ENCODE results near the gene NUP205. TPM values are rescaled to one million over a fixed set of nuclear protein-coding genes. Genes with fewer than 3 reads are reported as not detected.

NUP205 gene
- 100 to 1,000 TPM; 119 to 120 TPM for total RNA-seq

- Mint-ChIP-seq H3K4me1 (peaks cover 19% of the 10 kb centered on the region), H3K27me3 (peaks cover 4% of the 10 kb centered on the region), H3K9me3 (ENCODE audit: low read depth) (no peaks in the 10 kb centered on the region), H3K36me3 (peaks cover 15% of the 10 kb centered on the region), H3K27ac (peak within 1 kb of the TSS; percentile 33), H3K4me3 (no peak within 1 kb of the TSS)
- ATAC-seq (peak; percentile 87), DNase-seq (peak; percentile 83)
- CTCF ChIA-PET = interaction anchor here (0.6 to 2.4 kb wide), 10 partner anchors 12 to 336 kb away, joined by 3 to 11 read pairs (median 4); partner anchors contain the start of gene STMP1
Observed at GRCh38 chr7:135557455-135558336, at the start of gene NUP205. Gene NUP205 (plus strand): TSS chr7:135557917. CDS start chr7:135557945, 28 bp downstream.

- Mint-ChIP-seq H3K27ac (no peak overlapping the region), H3K27me3 (no peaks in the 10 kb centered on the region), H3K9me3 (ENCODE audit: low read depth) (no peaks in the 10 kb centered on the region), H3K36me3 (peaks cover 5% of the 10 kb centered on the region), H3K4me3 (no peak overlapping the region), H3K4me1 (peaks cover 15% of the 10 kb centered on the region)
- CTCF ChIA-PET = interaction anchor here (1.0 to 1.3 kb wide), 3 partner anchors 15 to 227 kb away, joined by 3 to 4 read pairs (median 4); no protein-coding TSS in a partner anchor
- ATAC-seq (peak; percentile 15), DNase-seq (peak; percentile 65)
Observed at GRCh38 chr7:135508883-135509588, 48.7 kb upstream of the NUP205 start.

GRCh38 chr7:135509589-135509838, 48.2 kb upstream of the NUP205 start:
- Mint-ChIP-seq H3K9me3 (ENCODE audit: low read depth) (no peaks in the 10 kb centered on the region), H3K27ac (no peak overlapping the region), H3K4me1 (peaks cover 15% of the 10 kb centered on the region), H3K36me3 (peaks cover 5% of the 10 kb centered on the region), H3K4me3 (no peak overlapping the region), H3K27me3 (no peaks in the 10 kb centered on the region)
- DNase-seq (no peak), ATAC-seq (no peak)
- CTCF ChIA-PET = interaction anchor here (1.0 to 1.3 kb wide), 2 partner anchors 15 to 228 kb away, joined by 3 to 4 read pairs; no protein-coding TSS in a partner anchor

- no peak within 1 kb of the TSS for H3K4me3 Mint-ChIP-seq
- CTCF ChIA-PET = interaction anchor here (1.0 to 1.6 kb wide), 7 partner anchors 10 to 468 kb away, joined by 3 to 6 read pairs (median 4); no protein-coding TSS in a partner anchor
Observed at GRCh38 chr7:135509839-135510591, 47.7 kb upstream of the NUP205 start, which contains the start of gene CNOT4. Gene CNOT4 (minus strand): TSS chr7:135510102. CDS start chr7:135438331, 71,771 bp downstream.

GRCh38 chr7:135510592-135511183, 47.0 kb upstream of the NUP205 start:
- peaks cover 15% of the 10 kb centered on the region for H3K4me1 Mint-ChIP-seq
- CTCF ChIA-PET = interaction anchor here (0.7 to 1.6 kb wide), 8 partner anchors 10 to 467 kb away, joined by 3 to 6 read pairs (median 3); no protein-coding TSS in a partner anchor
- no peak overlapping the region for H3K27ac Mint-ChIP-seq
- no peaks in the 10 kb centered on the region for H3K27me3 Mint-ChIP-seq
- no peaks in the 10 kb centered on the region for H3K9me3 Mint-ChIP-seq (ENCODE audit: low read depth)
- no peak for ATAC-seq
- DNase-seq = peak; percentile 41
- peaks cover 2% of the 10 kb centered on the region for H3K36me3 Mint-ChIP-seq
- no peak overlapping the region for H3K4me3 Mint-ChIP-seq

More at GRCh38 chr7:135509839-135510591, 47.7 kb upstream of the NUP205 start, which contains the start of gene CNOT4:
- DNase-seq (peak; percentile 98), ATAC-seq (peak; percentile 96)
- H3K9me3 Mint-ChIP-seq (ENCODE audit: low read depth) = no peaks in the 10 kb centered on the region
- H3K4me1 Mint-ChIP-seq = peaks cover 15% of the 10 kb centered on the region
- no peak within 1 kb of the TSS for H3K27ac Mint-ChIP-seq
- H3K27me3 Mint-ChIP-seq = no peaks in the 10 kb centered on the region
- peaks cover 3% of the 10 kb centered on the region for H3K36me3 Mint-ChIP-seq

- CTCF ChIA-PET = interaction anchor here (1.2 kb wide), 1 partner anchor 12 kb away, joined by 3 read pairs; no protein-coding TSS in a partner anchor
- Mint-ChIP-seq H3K9me3 (ENCODE audit: low read depth) (no peaks in the 10 kb centered on the region), H3K27ac (no peak overlapping the region), H3K36me3 (peaks cover 2% of the 10 kb centered on the region), H3K27me3 (no peaks in the 10 kb centered on the region), H3K4me1 (peaks cover 8% of the 10 kb centered on the region), H3K4me3 (no peak overlapping the region)
- DNase-seq = peak; percentile 49
- no peak for ATAC-seq
Observed at GRCh38 chr7:135512135-135512887, 45.4 kb upstream of the NUP205 start.

GRCh38 chr7:135514856-135515255, 42.9 kb upstream of the NUP205 start:
- CTCF ChIA-PET = no interaction called here
- H3K9me3 Mint-ChIP-seq (ENCODE audit: low read depth) = no peaks in the 10 kb centered on the region
- no peak overlapping the region for H3K27ac Mint-ChIP-seq
- H3K4me3 Mint-ChIP-seq = no peak overlapping the region
- ATAC-seq (no peak), DNase-seq (no peak)
- peaks cover 2% of the 10 kb centered on the region for H3K4me1 Mint-ChIP-seq
- no peaks in the 10 kb centered on the region for H3K36me3 Mint-ChIP-seq
- H3K27me3 Mint-ChIP-seq = no peaks in the 10 kb centered on the region

GRCh38 chr7:135517060-135517459, 40.7 kb upstream of the NUP205 start:
- H3K27me3 Mint-ChIP-seq = no peaks in the 10 kb centered on the region
- CTCF ChIA-PET = no interaction called here
- H3K27ac Mint-ChIP-seq = no peak overlapping the region
- DNase-seq (no peak), ATAC-seq (no peak)
- H3K9me3 Mint-ChIP-seq (ENCODE audit: low read depth) = no peaks in the 10 kb centered on the region
- H3K4me3 Mint-ChIP-seq = no peak overlapping the region
- peaks cover 2% of the 10 kb centered on the region for H3K4me1 Mint-ChIP-seq
- H3K36me3 Mint-ChIP-seq = no peaks in the 10 kb centered on the region

GRCh38 chr7:135518748-135519147, 39.0 kb upstream of the NUP205 start:
- Mint-ChIP-seq H3K36me3 (no peaks in the 10 kb centered on the region), H3K4me1 (no peaks in the 10 kb centered on the region), H3K9me3 (ENCODE audit: low read depth) (no peaks in the 10 kb centered on the region), H3K4me3 (no peak overlapping the region), H3K27me3 (no peaks in the 10 kb centered on the region), H3K27ac (no peak overlapping the region)
- DNase-seq (no peak), ATAC-seq (no peak)
- CTCF ChIA-PET = no interaction called here

- Mint-ChIP-seq H3K9me3 (ENCODE audit: low read depth) (no peaks in the 10 kb centered on the region), H3K4me1 (no peaks in the 10 kb centered on the region), H3K36me3 (no peaks in the 10 kb centered on the region), H3K4me3 (no peak overlapping the region), H3K27ac (no peak overlapping the region), H3K27me3 (no peaks in the 10 kb centered on the region)
- CTCF ChIA-PET = no interaction called here
- DNase-seq (no peak), ATAC-seq (no peak)
Observed at GRCh38 chr7:135519233-135519688, 38.5 kb upstream of the NUP205 start.

GRCh38 chr7:135519871-135520270, 37.8 kb upstream of the NUP205 start:
- CTCF ChIA-PET = no interaction called here
- H3K27me3 Mint-ChIP-seq = no peaks in the 10 kb centered on the region
- H3K4me3 Mint-ChIP-seq = no peak overlapping the region
- no peaks in the 10 kb centered on the region for H3K4me1 Mint-ChIP-seq
- H3K36me3 Mint-ChIP-seq = no peaks in the 10 kb centered on the region
- no peaks in the 10 kb centered on the region for H3K9me3 Mint-ChIP-seq (ENCODE audit: low read depth)
- no peak for DNase-seq
- no peak for ATAC-seq
- H3K27ac Mint-ChIP-seq = no peak overlapping the region

- no peak overlapping the region for H3K27ac Mint-ChIP-seq
- no peaks in the 10 kb centered on the region for H3K36me3 Mint-ChIP-seq
- H3K27me3 Mint-ChIP-seq = no peaks in the 10 kb centered on the region
- no peak for DNase-seq
- no peaks in the 10 kb centered on the region for H3K9me3 Mint-ChIP-seq (ENCODE audit: low read depth)
- no peak overlapping the region for H3K4me3 Mint-ChIP-seq
- CTCF ChIA-PET = interaction anchor here (1.1 kb wide), 1 partner anchor 14 kb away, joined by 3 read pairs; no protein-coding TSS in a partner anchor
- no peaks in the 10 kb centered on the region for H3K4me1 Mint-ChIP-seq
- no peak for ATAC-seq
Observed at GRCh38 chr7:135522509-135522908, 35.2 kb upstream of the NUP205 start.

Data from activated CD8-positive, alpha-beta memory T cell treated with anti-CD3 and anti-CD28 coated beads, Interleukin-2, amount 10 ng/mL, durations not matched to agents 7 days and 5 days (primary cell).